Activated CD8-positive, alpha-beta memory T cell treated with anti-CD3 and anti-CD28 coated beads for 48 hours (primary cell): ENCODE data around the gene PRR20A.
"Not testable (repeated sequence)": the region's sequence is repeated elsewhere in the genome, so short reads cannot be mapped to it uniquely, and the experiment has no call there.

ENCODE experiments used
- DNase-seq, 3 experiments: peaks; one replicate each; pipeline ENCODE4 v3.0.0-alpha.2; 2020; ENCODE audit warnings: low read depth in 2 of 3, low spot score in 2 of 3

Gene PRR20A

DNA sequence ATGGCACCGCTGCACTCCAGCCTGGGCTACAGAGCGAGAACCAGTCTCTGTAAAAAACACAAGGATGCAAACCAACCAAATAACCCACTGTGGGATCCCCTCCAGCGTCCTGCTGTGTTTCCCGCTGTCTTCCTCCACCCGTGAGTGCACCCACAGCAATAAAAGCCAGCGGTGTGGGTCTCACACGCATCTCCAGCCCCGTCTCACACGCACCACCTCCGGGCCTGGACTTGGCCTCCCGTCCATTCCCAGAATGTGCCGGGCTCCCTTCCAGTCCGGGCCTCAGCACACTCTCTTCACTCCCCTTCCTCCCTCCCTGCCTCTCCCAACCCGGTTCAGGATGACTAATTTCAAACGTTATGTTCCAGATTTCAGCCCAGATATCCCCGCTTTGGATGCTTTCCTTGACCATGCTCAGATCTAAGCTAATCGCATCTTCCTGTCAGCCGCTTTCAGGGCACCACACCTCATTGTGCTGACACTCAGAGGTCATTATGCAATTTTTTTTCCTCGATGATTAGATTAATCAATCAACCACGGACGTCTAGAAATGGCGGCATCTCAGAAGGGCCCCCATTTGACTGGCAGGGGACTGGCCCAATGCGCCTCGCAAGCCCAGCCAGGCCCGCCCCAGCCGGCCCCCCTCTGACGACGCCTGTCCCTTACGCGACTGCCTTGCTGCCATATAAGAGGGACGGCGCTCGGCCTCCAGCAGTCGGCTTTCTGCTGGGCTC lies at the start of gene PRR20A:
PRR20A (plus strand) TSS at position 684 of the 734 bp plus-strand sequence. CDS start 387 bp downstream, outside the sequence.
- DNase-seq = not testable (repeated sequence)

- DNase-seq = no peak
Observed at GRCh38 chr13:57114945-57115344, 25.8 kb upstream of the PRR20A start.

DNA sequence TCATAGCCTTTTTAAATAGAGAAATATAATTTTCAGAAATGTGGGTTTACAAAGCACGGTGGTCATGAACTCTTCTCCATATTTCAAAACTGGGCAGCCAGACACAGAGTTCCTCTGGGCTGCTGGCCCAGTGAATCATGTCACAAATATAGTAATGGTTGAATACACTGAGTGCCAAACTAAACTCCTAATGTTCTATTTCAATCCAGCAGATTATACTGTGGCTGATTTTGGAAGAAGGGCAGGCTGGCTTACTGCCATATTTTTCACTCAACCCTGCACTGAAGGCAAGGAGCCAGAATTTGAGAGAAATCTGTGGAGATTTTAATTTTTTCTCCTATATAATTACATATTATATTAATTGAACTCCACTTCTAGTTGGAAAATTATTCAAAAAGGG lies 17.0 kb upstream of the PRR20A start:
- no peak for DNase-seq

DNA sequence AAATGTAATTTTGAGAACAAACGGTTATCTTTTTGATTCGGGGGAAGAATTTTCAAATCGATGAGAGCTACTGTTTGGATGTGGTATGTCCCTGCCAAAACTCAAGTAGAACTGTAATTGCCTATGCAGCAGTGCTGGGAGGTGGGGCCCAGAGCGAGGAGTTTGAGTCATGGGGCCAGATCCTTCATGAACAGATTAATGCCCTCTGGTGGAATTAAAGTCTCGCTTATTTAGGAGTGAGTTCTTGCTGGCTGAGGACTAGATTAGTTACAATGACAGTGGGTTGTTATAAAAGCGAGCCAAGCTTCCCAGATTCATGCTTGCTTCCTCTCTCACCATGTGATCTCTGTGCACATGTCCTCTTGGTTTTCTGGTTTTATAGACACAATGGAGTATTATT lies 11.8 kb upstream of the PRR20A start:
- DNase-seq = no peak

- no peak for DNase-seq
Observed at GRCh38 chr13:57136093-57136492, 4.6 kb upstream of the PRR20A start.

DNA sequence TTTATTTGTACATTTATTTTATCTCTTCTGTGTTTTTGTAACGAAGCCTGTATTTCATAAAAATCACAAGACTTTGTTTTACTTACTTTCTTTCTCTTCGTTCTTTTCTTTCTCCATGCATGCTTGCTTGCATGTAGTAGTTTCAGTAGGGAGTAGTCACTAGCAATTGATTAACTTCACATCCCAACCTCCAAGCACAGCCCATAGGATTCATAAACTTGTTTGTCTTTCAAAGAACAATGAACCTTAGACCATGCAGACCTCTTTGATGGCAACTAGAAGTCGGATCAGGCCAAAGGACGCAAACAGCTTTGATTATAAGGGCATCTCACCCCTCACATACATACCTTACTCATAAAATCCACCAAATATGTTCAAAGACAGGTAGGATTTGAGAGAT lies 3.1 kb upstream of the PRR20A start:
- no peak for DNase-seq

DNA sequence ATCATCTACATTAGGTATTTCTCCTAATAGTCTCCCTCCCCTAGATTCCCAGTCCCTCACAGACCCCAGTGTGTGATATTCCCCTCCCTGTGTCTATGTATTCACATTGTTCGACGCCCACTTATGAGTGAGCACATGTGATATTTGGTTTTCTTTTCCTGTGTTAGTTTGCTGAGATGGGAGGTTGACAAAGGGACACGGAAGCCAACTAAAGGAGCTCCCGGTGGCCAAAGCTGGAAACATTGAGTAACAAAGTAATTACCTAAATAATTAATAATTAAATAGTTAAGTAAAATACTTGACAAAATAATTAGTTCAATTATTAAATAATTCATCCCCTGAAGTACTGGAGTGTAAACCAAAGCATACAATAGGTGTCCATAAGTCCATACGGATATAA lies 1.7 kb upstream of the PRR20A start:
- DNase-seq = no peak

GRCh38 chr13:57139781-57140180 lies 937 bp upstream of the PRR20A start:
- DNase-seq = not testable (repeated sequence)

DNA sequence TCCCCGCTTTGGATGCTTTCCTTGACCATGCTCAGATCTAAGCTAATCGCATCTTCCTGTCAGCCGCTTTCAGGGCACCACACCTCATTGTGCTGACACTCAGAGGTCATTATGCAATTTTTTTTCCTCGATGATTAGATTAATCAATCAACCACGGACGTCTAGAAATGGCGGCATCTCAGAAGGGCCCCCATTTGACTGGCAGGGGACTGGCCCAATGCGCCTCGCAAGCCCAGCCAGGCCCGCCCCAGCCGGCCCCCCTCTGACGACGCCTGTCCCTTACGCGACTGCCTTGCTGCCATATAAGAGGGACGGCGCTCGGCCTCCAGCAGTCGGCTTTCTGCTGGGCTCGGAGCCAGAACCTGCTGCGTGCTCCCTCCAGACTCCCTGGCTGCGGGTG lies 6.5 kb downstream of the PRR20A start, which contains the start of gene PRR20B:
PRR20B (plus strand) TSS at position 301 of the 400 bp plus-strand sequence. CDS start 387 bp downstream, outside the sequence.
- not testable (repeated sequence) for DNase-seq

DNA sequence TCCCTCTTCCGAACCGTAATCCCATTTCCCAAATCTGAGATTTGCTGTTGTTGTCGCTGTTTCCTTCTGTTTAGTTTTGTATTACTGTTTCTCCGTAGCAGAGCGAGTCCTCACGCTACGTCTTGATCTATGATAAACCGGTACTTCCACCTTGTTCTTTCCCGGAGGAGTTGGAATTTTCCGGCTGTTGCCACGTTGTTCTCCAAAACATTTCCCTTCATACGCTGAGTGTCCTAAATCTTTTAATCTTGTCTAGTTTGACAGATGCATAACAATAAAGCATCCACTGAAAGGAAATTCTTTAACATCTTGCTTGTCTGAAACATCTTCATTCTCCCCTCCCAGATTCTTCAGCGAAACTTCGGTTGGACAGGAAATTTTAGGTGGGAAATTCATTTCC lies 7.4 kb downstream of the PRR20A start:
- DNase-seq = not testable (repeated sequence)

GRCh38 chr13:57153761-57154160 lies 13.0 kb downstream of the PRR20A start, which contains the start of gene PRR20C:
Gene PRR20C (plus strand): TSS chr13:57154061. CDS start chr13:57154448, 387 bp downstream.
- DNase-seq = not testable (repeated sequence)

GRCh38 chr13:57160332-57160731 lies 19.6 kb downstream of the PRR20A start, which contains the start of gene PRR20D:
Gene PRR20D (plus strand): TSS chr13:57160632. CDS start chr13:57161019, 387 bp downstream.
- DNase-seq = not testable (repeated sequence)

DNA sequence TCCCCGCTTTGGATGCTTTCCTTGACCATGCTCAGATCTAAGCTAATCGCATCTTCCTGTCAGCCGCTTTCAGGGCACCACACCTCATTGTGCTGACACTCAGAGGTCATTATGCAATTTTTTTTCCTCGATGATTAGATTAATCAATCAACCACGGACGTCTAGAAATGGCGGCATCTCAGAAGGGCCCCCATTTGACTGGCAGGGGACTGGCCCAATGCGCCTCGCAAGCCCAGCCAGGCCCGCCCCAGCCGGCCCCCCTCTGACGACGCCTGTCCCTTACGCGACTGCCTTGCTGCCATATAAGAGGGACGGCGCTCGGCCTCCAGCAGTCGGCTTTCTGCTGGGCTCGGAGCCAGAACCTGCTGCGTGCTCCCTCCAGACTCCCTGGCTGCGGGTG lies 26.2 kb downstream of the PRR20A start, which contains the start of gene PRR20E:
PRR20E (plus strand) TSS at position 301 of the 400 bp plus-strand sequence. CDS start 387 bp downstream, outside the sequence.
- DNase-seq = not testable (repeated sequence)

GRCh38 chr13:57191667-57192066 lies 50.9 kb downstream of the PRR20A start:
- DNase-seq = no peak
